Measurements from ENCODE around the gene UBE4A. TPM values are rescaled to one million over a fixed set of nuclear protein-coding genes. Genes with fewer than 3 reads are reported as not detected.

The UBE4A gene
- polyA plus RNA-seq, 3 donors from 2014 or later: 13.7 to 26.3 (median 14.1) TPM

DNA sequence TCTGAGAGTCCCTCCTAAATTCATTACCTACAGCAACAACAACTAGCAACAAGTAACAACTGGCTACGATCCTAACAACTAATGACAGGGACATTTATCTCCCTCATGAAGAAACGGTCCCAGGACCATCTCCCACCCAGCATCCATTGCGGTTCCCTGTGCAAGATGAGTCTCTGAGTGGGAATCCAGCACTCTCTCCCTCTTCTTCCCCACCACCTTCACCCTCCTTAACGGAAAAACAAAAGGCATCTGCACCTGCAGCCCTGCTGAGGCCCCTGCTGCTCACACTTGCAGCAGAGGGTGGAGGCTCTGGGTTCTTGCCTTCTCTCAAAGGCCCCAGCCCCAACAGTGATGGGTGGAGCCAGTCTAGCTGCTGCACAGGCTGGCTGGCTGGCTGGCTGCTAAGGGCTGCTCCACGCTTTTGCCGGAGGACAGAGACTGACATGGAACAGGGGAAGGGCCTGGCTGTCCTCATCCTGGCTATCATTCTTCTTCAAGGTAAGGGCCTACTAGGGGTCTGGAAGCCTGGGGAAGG, 15.4 kb upstream of the UBE4A start, which contains the start of gene CD3G:
CD3G (plus strand) TSS at position 364 of the 535 bp plus-strand sequence; CDS start at position 444, 80 bp downstream.
- Mint-ChIP-seq H3K9me3 (no peaks in the 10 kb centered on the region), H3K27me3 (ENCODE audit: low read depth in 3 of 3) (peaks cover 0 to 10% (median 1%) of the 10 kb centered on the region in 3 donors), H3K4me3 (peak within 1 kb of the TSS in 3 of 5 donors; percentile 42 to 88 (median 47)), H3K36me3 (peaks cover 0 to 11% (median 5%) of the 10 kb centered on the region in 3 donors), H3K27ac (peak within 1 kb of the TSS in 5 of 6 donors; percentile 21 to 97 (median 78)), H3K4me1 (peaks cover 30 to 35% of the 10 kb centered on the region in 2 donors)
- DNase-seq: peak in 1 of 3 donors; percentile 25

DNA sequence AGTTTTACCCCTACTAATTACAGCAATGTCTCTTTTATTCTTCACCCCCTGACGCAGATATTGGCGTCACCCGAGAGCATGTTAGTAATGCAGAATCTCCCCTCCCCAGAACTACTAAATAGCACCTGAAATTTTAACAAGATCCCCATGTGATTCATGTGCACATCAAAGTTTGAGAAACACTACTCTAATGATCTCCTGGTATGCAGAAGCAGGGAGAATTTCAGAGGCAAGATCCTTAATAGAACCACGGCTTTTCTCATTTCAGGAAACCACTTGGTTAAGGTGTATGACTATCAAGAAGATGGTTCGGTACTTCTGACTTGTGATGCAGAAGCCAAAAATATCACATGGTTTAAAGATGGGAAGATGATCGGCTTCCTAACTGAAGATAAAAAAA, 9.9 kb upstream of the UBE4A start:
- Mint-ChIP-seq H3K36me3 (peaks cover 0 to 11% (median 5%) of the 10 kb centered on the region in 3 donors), H3K27me3 (ENCODE audit: low read depth in 3 of 3) (peaks cover 2 to 7% (median 4%) of the 10 kb centered on the region in 3 donors)

GRCh38 chr11:118353084-118353710, 6.2 kb upstream of the UBE4A start:
- peak; percentile 45 to 57 (median 53) for DNase-seq
- Mint-ChIP-seq H3K9me3 (no peaks in the 10 kb centered on the region), H3K4me3 (peak overlapping the region in 3 of 5 donors; percentile 13 to 47 (median 18)), H3K27ac (peak overlapping the region in 5 of 6 donors; percentile 41 to 81 (median 71)), H3K4me1 (peaks cover 11 to 21% of the 10 kb centered on the region in 2 donors), H3K36me3 (no peaks in the 10 kb centered on the region), H3K27me3 (ENCODE audit: low read depth in 3 of 3) (peaks cover 1 to 3% (median 2%) of the 10 kb centered on the region in 3 donors)

More for the DNA sequence above, 9.9 kb upstream of the UBE4A start:
- Mint-ChIP-seq H3K4me1 (peaks cover 24 to 26% of the 10 kb centered on the region in 2 donors), H3K4me3 (no peak overlapping the region), H3K27ac (peak overlapping the region in 1 of 6 donors; percentile 7), H3K9me3 (no peaks in the 10 kb centered on the region)
- DNase-seq: no peak

DNA sequence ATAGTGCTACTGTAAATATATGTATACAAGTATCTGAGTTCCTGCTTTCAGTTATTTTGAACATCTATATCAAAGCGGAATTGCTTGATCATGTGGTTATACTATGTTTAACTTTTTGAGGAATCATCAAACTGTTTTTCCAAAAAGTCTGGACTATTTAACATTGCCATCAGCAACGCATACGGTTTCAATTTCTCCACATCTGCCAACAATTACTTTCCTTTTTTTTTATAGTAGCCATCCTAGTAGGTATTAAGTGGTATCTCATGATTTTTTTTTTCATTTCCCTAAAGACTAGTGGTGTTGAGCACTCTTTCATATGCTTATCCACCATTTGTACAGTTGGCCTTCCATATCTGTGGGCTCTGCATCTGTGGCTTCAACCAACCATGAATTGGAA, 1.3 kb upstream of the UBE4A start:
- Mint-ChIP-seq H3K4me3 (no peak overlapping the region), H3K9me3 (no peaks in the 10 kb centered on the region), H3K36me3 (peaks cover 0 to 3% (median 0%) of the 10 kb centered on the region in 3 donors), H3K27me3 (ENCODE audit: low read depth in 3 of 3) (peaks cover 12 to 16% (median 14%) of the 10 kb centered on the region in 3 donors), H3K27ac (peak overlapping the region in 2 of 6 donors; percentile 5 to 29), H3K4me1 (peaks cover 42 to 53% of the 10 kb centered on the region in 2 donors)
- DNase-seq: no peak

DNA sequence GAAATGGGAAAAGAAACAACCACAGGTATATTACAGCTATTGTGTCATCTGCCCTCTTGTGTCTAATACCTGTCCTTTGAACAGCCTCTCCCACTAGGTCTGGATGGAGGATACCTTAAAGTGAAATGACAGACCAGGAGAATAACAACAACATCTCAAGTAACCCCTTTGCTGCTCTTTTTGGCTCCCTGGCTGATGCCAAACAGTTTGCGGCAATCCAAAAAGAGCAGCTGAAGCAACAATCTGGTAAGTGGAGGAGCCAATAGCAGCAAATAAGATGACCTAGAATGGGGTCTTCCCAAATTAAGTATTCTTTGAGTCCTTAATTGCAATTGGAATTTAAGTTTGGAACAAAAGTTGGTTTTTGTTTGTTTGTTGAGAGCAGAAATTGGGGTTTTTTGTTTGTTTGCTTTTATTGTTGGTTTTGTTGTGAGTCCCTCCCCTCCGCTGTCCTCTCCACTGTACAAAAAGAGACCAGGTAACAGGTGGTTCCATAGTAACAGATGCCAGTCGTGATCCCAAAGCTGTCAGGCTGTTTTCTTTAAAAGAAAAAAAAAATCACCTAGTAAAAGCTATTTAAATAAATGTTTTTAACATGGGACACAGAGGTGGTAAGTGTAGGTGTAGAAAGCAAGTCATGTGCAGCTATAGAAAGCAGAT, 5.7 kb downstream of the UBE4A start:
- peaks cover 27 to 41% of the 10 kb centered on the region in 2 donors for H3K4me1 Mint-ChIP-seq
- no peak for DNase-seq
- no peaks in the 10 kb centered on the region for H3K9me3 Mint-ChIP-seq
- H3K27me3 Mint-ChIP-seq (ENCODE audit: low read depth in 3 of 3): no peaks in the 10 kb centered on the region
- H3K4me3 Mint-ChIP-seq: no peak overlapping the region
- H3K36me3 Mint-ChIP-seq: peaks cover 11 to 34% (median 25%) of the 10 kb centered on the region in 3 donors
- no peak overlapping the region for H3K27ac Mint-ChIP-seq

DNA sequence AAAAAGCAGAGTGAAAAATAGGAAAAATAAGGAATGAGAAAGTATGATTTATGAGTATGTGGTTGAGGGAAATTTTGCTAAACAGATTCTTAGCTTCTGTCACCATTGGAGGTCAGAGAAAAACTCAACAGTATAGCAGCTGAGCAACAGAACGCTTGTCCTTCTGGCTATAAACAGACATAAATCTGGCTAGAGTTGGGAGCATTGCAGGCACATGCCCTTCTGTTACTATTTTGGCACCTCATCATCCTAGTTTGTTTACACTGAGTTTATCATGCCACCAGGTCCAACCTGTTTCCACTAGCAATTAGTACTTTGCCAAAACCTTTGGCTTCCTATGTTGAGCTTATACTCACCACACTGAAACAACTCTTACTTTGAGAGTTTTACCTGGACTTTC, 6.9 kb downstream of the UBE4A start:
- Mint-ChIP-seq H3K4me3 (no peak overlapping the region), H3K36me3 (peaks cover 13 to 43% (median 30%) of the 10 kb centered on the region in 3 donors), H3K9me3 (no peaks in the 10 kb centered on the region), H3K27ac (peak overlapping the region in 1 of 6 donors; percentile 36), H3K4me1 (peaks cover 20 to 29% of the 10 kb centered on the region in 2 donors), H3K27me3 (ENCODE audit: low read depth in 3 of 3) (no peaks in the 10 kb centered on the region)
- DNase-seq: no peak

GRCh38 chr11:118370774-118371173, 11.4 kb downstream of the UBE4A start:
- H3K9me3 Mint-ChIP-seq: no peaks in the 10 kb centered on the region
- peaks cover 42 to 74% (median 62%) of the 10 kb centered on the region in 3 donors for H3K36me3 Mint-ChIP-seq
- DNase-seq: no peak
- H3K27ac Mint-ChIP-seq: no peak overlapping the region
- H3K27me3 Mint-ChIP-seq (ENCODE audit: low read depth in 3 of 3): no peaks in the 10 kb centered on the region
- H3K4me1 Mint-ChIP-seq: no peaks in the 10 kb centered on the region
- no peak overlapping the region for H3K4me3 Mint-ChIP-seq

- H3K4me3 Mint-ChIP-seq: no peak overlapping the region
- no peaks in the 10 kb centered on the region for H3K9me3 Mint-ChIP-seq
- DNase-seq: no peak
- H3K4me1 Mint-ChIP-seq: no peaks in the 10 kb centered on the region
- no peaks in the 10 kb centered on the region for H3K27me3 Mint-ChIP-seq (ENCODE audit: low read depth in 3 of 3)
- H3K36me3 Mint-ChIP-seq: peaks cover 40 to 80% (median 65%) of the 10 kb centered on the region in 3 donors
- peak overlapping the region in 2 of 6 donors; percentile 13 to 16 for H3K27ac Mint-ChIP-seq
These were observed 13.9 kb downstream of the UBE4A start for GRCh38 chr11:118373263-118373662.

DNA sequence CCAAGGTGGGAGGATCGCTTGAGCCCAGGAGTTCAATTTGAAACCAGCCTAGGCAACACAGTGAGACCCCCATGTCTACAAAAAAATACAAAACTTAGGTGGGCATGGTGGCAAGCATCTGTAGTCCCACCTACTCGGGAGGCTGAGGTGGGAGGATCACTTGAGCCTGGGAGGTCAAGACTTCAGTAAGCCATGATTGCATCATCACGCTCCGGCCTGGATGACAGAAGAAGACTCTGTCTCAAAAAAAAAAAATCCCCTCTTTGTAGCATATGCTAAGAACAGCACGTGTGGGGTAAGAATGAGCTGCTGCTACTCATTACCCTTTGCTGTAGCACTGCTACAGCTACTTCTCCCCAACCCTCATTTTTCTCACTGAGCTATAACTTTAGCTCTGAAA, 14.5 kb downstream of the UBE4A start:
- Mint-ChIP-seq H3K27me3 (ENCODE audit: low read depth in 3 of 3) (no peaks in the 10 kb centered on the region), H3K4me3 (no peak overlapping the region), H3K4me1 (no peaks in the 10 kb centered on the region), H3K36me3 (peaks cover 40 to 80% (median 62%) of the 10 kb centered on the region in 3 donors), H3K27ac (no peak overlapping the region), H3K9me3 (no peaks in the 10 kb centered on the region)
- no peak for DNase-seq

- Mint-ChIP-seq H3K9me3 (no peaks in the 10 kb centered on the region), H3K4me3 (no peak overlapping the region), H3K27ac (no peak overlapping the region), H3K27me3 (ENCODE audit: low read depth in 3 of 3) (no peaks in the 10 kb centered on the region), H3K36me3 (peaks cover 40 to 76% (median 62%) of the 10 kb centered on the region in 3 donors), H3K4me1 (no peaks in the 10 kb centered on the region)
- no peak for DNase-seq
These were observed 15.3 kb downstream of the UBE4A start for GRCh38 chr11:118374729-118375128.

DNA sequence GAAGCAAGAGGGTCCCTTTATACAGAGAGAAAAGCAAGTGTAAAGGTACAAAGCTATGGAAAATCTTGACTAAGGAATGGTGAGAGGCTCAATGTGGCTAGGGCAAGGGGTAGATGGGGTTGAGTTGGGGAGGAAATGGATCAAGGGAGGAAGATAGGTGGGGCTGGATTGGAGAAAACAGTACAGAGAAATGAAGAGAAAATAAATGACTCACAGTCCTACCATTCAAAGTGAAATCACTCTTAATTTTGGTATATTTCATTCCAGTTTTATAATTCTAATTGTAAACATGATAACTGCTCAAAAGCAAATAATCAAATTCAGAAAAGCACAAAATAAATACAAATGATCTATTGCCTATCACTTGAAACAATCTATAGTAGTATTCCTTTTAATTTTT, 16.6 kb downstream of the UBE4A start:
- Mint-ChIP-seq H3K4me1 (no peaks in the 10 kb centered on the region), H3K27me3 (ENCODE audit: low read depth in 3 of 3) (no peaks in the 10 kb centered on the region), H3K27ac (peak overlapping the region in 1 of 6 donors; percentile 23), H3K36me3 (peaks cover 36 to 74% (median 61%) of the 10 kb centered on the region in 3 donors), H3K9me3 (no peaks in the 10 kb centered on the region), H3K4me3 (no peak overlapping the region)
- DNase-seq: no peak

GRCh38 chr11:118379497-118379896, 20.1 kb downstream of the UBE4A start:
- Mint-ChIP-seq H3K9me3 (no peaks in the 10 kb centered on the region), H3K36me3 (peaks cover 20 to 67% (median 54%) of the 10 kb centered on the region in 3 donors), H3K27me3 (ENCODE audit: low read depth in 3 of 3) (no peaks in the 10 kb centered on the region), H3K4me3 (no peak overlapping the region), H3K4me1 (no peaks in the 10 kb centered on the region), H3K27ac (peak overlapping the region in 1 of 6 donors; percentile 17)
- no peak for DNase-seq

- Mint-ChIP-seq H3K4me3 (no peak overlapping the region), H3K9me3 (no peaks in the 10 kb centered on the region), H3K27me3 (ENCODE audit: low read depth in 3 of 3) (no peaks in the 10 kb centered on the region), H3K27ac (no peak overlapping the region), H3K36me3 (peaks cover 22 to 69% (median 54%) of the 10 kb centered on the region in 3 donors), H3K4me1 (no peaks in the 10 kb centered on the region)
- DNase-seq: no peak
These were observed 21.2 kb downstream of the UBE4A start for GRCh38 chr11:118380571-118380970.

- Mint-ChIP-seq H3K36me3 (peaks cover 26 to 78% (median 65%) of the 10 kb centered on the region in 3 donors), H3K27me3 (ENCODE audit: low read depth in 3 of 3) (no peaks in the 10 kb centered on the region), H3K27ac (no peak overlapping the region), H3K4me1 (no peaks in the 10 kb centered on the region), H3K4me3 (no peak overlapping the region), H3K9me3 (no peaks in the 10 kb centered on the region)
- DNase-seq: no peak
These were observed 23.6 kb downstream of the UBE4A start for GRCh38 chr11:118382954-118383353.

Measured in immature natural killer cell (primary cell).